HFFc6 (cell line): Measurements from ENCODE around the gene BECN2. TPM values are rescaled to one million over a fixed set of nuclear protein-coding genes. Genes with fewer than 3 reads are reported as not detected.

Experiments
- DNase-seq: peaks from one replicate; pipeline ENCODE4 v3.0.0-alpha.2; 2018
- H3K27ac Mint-ChIP-seq: 2 replicates; pipeline ENCODE4 v1.8.0; 2020; ENCODE audit warnings: mild to moderate bottlenecking, mixed read lengths
- H3K27me3 Mint-ChIP-seq: 2 replicates; pipeline ENCODE4 v1.8.0; 2021; ENCODE audit warnings: mild to moderate bottlenecking, moderate library complexity, mixed read lengths; ENCODE audit not compliant: insufficient read depth
- H3K36me3 Mint-ChIP-seq: 2 replicates; pipeline ENCODE4 v1.8.0; 2021; ENCODE audit warnings: low read depth, mixed read lengths
- H3K4me1 Mint-ChIP-seq: 2 replicates; pipeline ENCODE4 v1.8.0; 2020; ENCODE audit warnings: low read depth, mixed read lengths
- H3K4me3 Mint-ChIP-seq: 2 replicates; pipeline ENCODE4 v1.8.0; 2020; ENCODE audit warnings: mild to moderate bottlenecking, moderate library complexity, mixed read lengths
- H3K9me3 Mint-ChIP-seq: 2 replicates; pipeline ENCODE4 v1.8.0; 2020; ENCODE audit warnings: mild to moderate bottlenecking, mixed read lengths
- total RNA-seq, 6 experiments: library from RNA; stranded (reverse); fragmentation: NEBNext Ultra II Directional; extraction: Animal tissue kit (Norgen Biotek cat#: 25700); gene quantifications; 2 replicates in 1 of 6; 3 replicates in 5 of 6; pipeline ENCODE4 v1.2.3, GENCODE V29; 2021
- TF ChIP-seq, protein P1 (sequence below): fragments of 200-600 bp; sonication (generic); IDR thresholded peaks from 2 replicates; pipeline ENCODE4 v1.5.0; 2021; ENCODE audit warnings: antibody characterized with exemption, mild to moderate bottlenecking

Gene BECN2
- total RNA-seq, 6 experiments from 2014 or later, result not detected

DNA sequence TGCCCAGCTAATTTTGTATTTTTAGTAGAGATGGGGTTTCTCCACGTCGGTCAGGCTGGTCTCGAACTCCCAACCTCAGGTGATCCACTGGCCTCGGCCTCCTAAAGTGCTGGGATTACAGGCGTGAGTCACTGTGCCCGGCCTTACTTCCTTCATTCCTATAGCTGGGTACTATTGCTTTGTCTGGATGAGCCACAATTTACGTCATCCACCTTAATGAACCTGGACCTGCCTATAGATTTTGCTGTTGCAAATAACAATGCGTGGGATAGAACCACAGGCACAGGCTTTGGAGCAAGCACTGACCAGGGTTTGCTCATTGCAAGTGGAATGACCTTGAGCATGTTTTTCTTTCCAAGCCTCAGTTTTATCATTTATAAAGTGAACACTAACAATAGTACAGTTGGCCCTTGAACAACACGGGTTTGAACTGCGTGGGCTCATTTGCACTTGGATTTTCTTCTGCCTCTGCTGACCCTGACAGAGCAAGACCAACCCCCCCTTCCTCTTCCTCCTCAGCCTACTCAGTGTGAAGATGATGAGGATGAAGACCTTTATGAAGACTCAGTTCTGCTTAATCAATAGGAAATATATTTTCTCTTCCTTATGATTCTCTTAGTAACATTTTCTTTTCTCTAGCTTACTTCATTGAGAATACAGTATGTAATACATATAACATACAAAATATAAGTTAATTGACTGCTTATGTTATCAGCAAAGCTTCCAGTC lies 33.3 kb upstream of the BECN2 start:
- Mint-ChIP-seq H3K9me3 (no peaks in the 10 kb centered on the region), H3K36me3 (no peaks in the 10 kb centered on the region), H3K27me3 (peaks cover 4% of the 10 kb centered on the region), H3K27ac (no peak overlapping the region), H3K4me1 (no peaks in the 10 kb centered on the region), H3K4me3 (no peak overlapping the region)
- TF ChIP-seq, protein P1, sequence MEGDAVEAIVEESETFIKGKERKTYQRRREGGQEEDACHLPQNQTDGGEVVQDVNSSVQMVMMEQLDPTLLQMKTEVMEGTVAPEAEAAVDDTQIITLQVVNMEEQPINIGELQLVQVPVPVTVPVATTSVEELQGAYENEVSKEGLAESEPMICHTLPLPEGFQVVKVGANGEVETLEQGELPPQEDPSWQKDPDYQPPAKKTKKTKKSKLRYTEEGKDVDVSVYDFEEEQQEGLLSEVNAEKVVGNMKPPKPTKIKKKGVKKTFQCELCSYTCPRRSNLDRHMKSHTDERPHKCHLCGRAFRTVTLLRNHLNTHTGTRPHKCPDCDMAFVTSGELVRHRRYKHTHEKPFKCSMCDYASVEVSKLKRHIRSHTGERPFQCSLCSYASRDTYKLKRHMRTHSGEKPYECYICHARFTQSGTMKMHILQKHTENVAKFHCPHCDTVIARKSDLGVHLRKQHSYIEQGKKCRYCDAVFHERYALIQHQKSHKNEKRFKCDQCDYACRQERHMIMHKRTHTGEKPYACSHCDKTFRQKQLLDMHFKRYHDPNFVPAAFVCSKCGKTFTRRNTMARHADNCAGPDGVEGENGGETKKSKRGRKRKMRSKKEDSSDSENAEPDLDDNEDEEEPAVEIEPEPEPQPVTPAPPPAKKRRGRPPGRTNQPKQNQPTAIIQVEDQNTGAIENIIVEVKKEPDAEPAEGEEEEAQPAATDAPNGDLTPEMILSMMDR, result no peak
- DNase-seq, result no peak

DNA sequence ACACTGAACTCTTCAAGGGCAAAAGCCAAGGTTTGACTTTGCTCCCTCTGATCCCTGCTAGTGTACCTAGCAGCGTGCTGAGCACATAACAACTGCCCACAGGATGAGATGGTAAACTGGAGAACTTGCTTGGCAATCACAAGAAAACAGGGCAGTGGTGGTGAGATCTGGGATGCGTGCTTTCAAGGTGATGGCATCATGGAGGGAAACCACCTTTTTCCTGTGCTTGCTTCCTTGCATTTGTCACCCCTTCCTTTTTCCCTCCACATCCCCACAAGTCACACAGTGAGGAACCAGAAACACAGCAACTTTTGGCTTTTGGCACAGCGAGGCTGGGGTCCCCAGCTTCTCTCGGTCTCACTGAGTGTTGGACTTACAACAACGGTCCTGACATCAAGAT lies 31.4 kb upstream of the BECN2 start:
- no peaks in the 10 kb centered on the region for H3K36me3 Mint-ChIP-seq
- peaks cover 4% of the 10 kb centered on the region for H3K27me3 Mint-ChIP-seq
- DNase-seq, result no peak
- TF ChIP-seq, protein P1, result no peak
- H3K4me3 Mint-ChIP-seq, result no peak overlapping the region
- H3K27ac Mint-ChIP-seq, result no peak overlapping the region
- H3K9me3 Mint-ChIP-seq, result no peaks in the 10 kb centered on the region
- H3K4me1 Mint-ChIP-seq, result no peaks in the 10 kb centered on the region

DNA sequence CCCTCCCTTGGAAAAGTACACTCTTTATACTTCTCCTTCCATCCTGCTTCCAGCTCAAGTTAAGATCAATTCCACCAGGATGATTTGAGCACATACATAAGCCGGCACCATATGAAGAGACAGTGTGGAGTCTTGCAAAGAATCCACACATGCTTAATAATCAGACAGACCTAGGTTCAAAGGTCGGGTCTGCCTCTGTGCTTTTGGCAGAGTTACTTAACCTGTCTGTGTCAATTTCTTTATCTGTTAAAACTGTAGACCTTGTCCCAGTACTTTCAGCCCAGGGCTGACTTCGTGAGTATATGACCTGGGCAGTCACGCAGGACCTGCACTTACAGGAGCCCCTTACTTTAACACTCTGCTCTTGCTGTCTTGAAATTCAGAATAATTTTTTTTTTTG lies 30.2 kb upstream of the BECN2 start:
- no peak for DNase-seq
- H3K9me3 Mint-ChIP-seq, result no peaks in the 10 kb centered on the region
- H3K27ac Mint-ChIP-seq, result no peak overlapping the region
- no peak overlapping the region for H3K4me3 Mint-ChIP-seq
- TF ChIP-seq, protein P1, result no peak
- peaks cover 4% of the 10 kb centered on the region for H3K27me3 Mint-ChIP-seq
- H3K4me1 Mint-ChIP-seq, result no peaks in the 10 kb centered on the region
- no peaks in the 10 kb centered on the region for H3K36me3 Mint-ChIP-seq

DNA sequence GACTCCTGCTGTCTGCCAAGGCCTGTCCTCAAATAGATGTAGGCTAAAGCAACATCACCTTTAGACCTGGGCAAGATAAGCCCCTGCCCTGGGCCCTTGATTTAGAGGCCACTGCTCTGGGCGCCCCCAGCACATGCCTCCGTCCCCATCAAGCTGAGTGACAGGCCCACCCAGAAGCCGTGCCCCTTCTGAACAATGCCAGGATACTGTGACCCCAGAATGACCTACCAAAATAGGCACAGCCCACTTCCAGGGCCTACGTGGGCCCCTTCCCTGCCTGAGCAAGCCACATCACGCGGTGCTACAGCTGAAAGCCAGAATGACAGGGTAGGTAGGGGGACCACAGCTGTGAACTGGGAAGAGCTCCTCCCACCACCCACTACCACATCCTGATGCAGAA lies 24.7 kb upstream of the BECN2 start:
- DNase-seq, result no peak
- TF ChIP-seq, protein P1, result no peak
- peaks cover 9% of the 10 kb centered on the region for H3K4me1 Mint-ChIP-seq
- H3K4me3 Mint-ChIP-seq, result no peak overlapping the region
- peaks cover 8% of the 10 kb centered on the region for H3K27me3 Mint-ChIP-seq
- H3K27ac Mint-ChIP-seq, result no peak overlapping the region
- H3K9me3 Mint-ChIP-seq, result no peaks in the 10 kb centered on the region
- no peaks in the 10 kb centered on the region for H3K36me3 Mint-ChIP-seq

DNA sequence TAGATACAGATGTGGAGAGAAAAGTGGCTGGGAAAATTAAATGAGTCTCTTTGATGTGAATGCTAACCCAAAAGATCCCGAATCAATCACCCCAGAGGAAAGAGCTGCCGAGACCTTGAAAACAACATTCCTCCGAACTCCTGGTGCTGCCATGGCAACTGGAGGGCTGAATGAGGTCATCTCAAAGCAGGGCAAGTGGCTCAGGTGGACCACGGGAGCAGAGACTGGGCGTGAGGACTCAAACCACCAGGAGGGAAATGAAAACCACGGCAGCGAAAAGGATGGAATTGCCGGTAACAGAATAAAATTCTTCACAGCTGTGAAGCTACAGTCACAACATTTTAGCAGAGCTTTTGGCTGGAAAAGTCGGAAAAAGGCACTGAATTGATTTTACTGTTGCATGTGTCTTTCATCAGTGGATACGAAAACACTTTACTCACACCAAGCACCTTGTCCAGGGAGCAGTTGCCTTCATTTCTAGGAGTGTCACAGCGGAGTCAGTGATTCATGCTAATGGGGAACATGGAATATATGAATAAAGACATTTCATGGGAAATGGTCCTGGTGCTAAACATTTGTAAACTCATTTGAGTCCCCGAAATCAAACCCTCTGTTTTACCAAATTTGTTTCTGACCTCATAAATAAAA lies 23.2 kb upstream of the BECN2 start:
- H3K36me3 Mint-ChIP-seq, result peaks cover 5% of the 10 kb centered on the region; the same call in 1 of the 2 replicates
- peak overlapping the region; percentile 59; the same call in 1 of the 2 replicates for H3K4me3 Mint-ChIP-seq
- H3K4me1 Mint-ChIP-seq, result peaks cover 9% of the 10 kb centered on the region
- H3K27me3 Mint-ChIP-seq, result peaks cover 10% of the 10 kb centered on the region
- no peaks in the 10 kb centered on the region for H3K9me3 Mint-ChIP-seq
- TF ChIP-seq, protein P1, result no peak
- no peak overlapping the region for H3K27ac Mint-ChIP-seq
- DNase-seq, result no peak
